DND-41 (cell line): ENCODE data around the gene SLC5A4.

Source experiments
- ATAC-seq: fragments of 200-7000 bp; cut with Tn5 transposase; 3 replicates; pipeline ENCODE4 v1.9.1; 2021; ENCODE audit warnings: low read depth; ENCODE audit not compliant: insufficient read depth
- DNase-seq: peaks from one replicate; pipeline ENCODE4 v3.0.0-alpha.2; 2020
- H2AFZ ChIP-seq: 2 replicates; pipeline ENCODE4 v1.6.0; 2012; ENCODE audit warnings: low read depth, low read length
- H3K27ac ChIP-seq: 2 replicates; pipeline ENCODE4 v1.5.1; 2012; ENCODE audit warnings: low read length, inconsistent platforms
- H3K27me3 ChIP-seq: fragments of 200-600 bp; sonication (generic); 2 replicates; pipeline ENCODE4 v1.6.0; 2012; ENCODE audit warnings: low read length, mild to moderate bottlenecking, inconsistent platforms; ENCODE audit not compliant: insufficient read depth, poor library complexity
- H3K36me3 ChIP-seq: 2 replicates; pipeline ENCODE4 v1.5.1; 2012; ENCODE audit warnings: low read length, inconsistent platforms; ENCODE audit not compliant: insufficient read depth
- H3K4me1 ChIP-seq: 2 replicates; pipeline ENCODE4 v1.5.1; 2012; ENCODE audit warnings: mild to moderate bottlenecking, low read length; ENCODE audit not compliant: insufficient read depth
- H3K4me2 ChIP-seq: 2 replicates; pipeline ENCODE4 v1.6.0; 2012; ENCODE audit warnings: mild to moderate bottlenecking, moderate library complexity, low read length, inconsistent platforms; ENCODE audit not compliant: insufficient read depth
- H3K4me3 ChIP-seq, 2 experiments: fragments of 200-600 bp in 1 of 2; shearing (Covaris generic) in 1 of 2; 2 replicates each; pipeline ENCODE4 v1.5.1; 2012 to 2016; ENCODE audit warnings: inconsistent platforms in 2 of 2, low read length in 2 of 2, mild to moderate bottlenecking in 2 of 2, low read depth in 1 of 2, moderate library complexity in 1 of 2
- H3K79me2 ChIP-seq: 2 replicates; pipeline ENCODE4 v1.6.0; 2012; ENCODE audit warnings: low read length, inconsistent platforms; ENCODE audit not compliant: insufficient read depth
- H3K9ac ChIP-seq: 2 replicates; pipeline ENCODE4 v1.6.0; 2012; ENCODE audit warnings: low read depth, mild to moderate bottlenecking, inconsistent platforms, low read length, moderate library complexity
- H3K9me3 ChIP-seq: 2 replicates; pipeline ENCODE4 v1.5.1; 2012; ENCODE audit warnings: low read length, moderate library complexity, mild to moderate bottlenecking, inconsistent platforms; ENCODE audit not compliant: insufficient read depth, severe bottlenecking
- H4K20me1 ChIP-seq: 2 replicates; pipeline ENCODE4 v1.6.0; 2012; ENCODE audit warnings: low read length; ENCODE audit not compliant: insufficient read depth
- CTCF ChIP-seq: IDR thresholded peaks from 2 replicates; pipeline ENCODE4 v1.5.1; 2012; ENCODE audit warnings: borderline replicate concordance, low read length, moderate library complexity, mild to moderate bottlenecking; ENCODE audit not compliant: poor library complexity, severe bottlenecking; ENCODE audit errors: extremely low read depth
- EZH2 ChIP-seq: IDR thresholded peaks from 3 replicates; pipeline ENCODE4 v1.6.1; 2012; ENCODE audit warnings: borderline replicate concordance, low read depth, mild to moderate bottlenecking, moderate library complexity, low read length, inconsistent platforms; ENCODE audit not compliant: severe bottlenecking

Gene SLC5A4

GRCh38 chr22:32204040-32204855 is 50.9 kb downstream of the SLC5A4 start:
- H3K9ac ChIP-seq, result no peak overlapping the region
- H3K36me3 ChIP-seq, result no peaks in the 10 kb centered on the region
- no peak for TF ChIP-seq CTCF
- TF ChIP-seq EZH2, result no peak
- 0 out of 2 replicates have a peak, but pooled peaks cover 4% of the 10 kb centered on the region for H4K20me1 ChIP-seq
- no peak for ATAC-seq
- no peak overlapping the region for H3K4me2 ChIP-seq
- no peak overlapping the region for H2AFZ ChIP-seq
- no peak for DNase-seq
- peaks cover 3% of the 10 kb centered on the region for H3K27me3 ChIP-seq
- no peaks in the 10 kb centered on the region for H3K9me3 ChIP-seq
- H3K27ac ChIP-seq, result no peak overlapping the region
- no peak overlapping the region for H3K4me3 ChIP-seq
- no peaks in the 10 kb centered on the region for H3K79me2 ChIP-seq
- no peaks in the 10 kb centered on the region for H3K4me1 ChIP-seq

- DNase-seq (no peak), ATAC-seq (no peak)
- Histone ChIP-seq H3K4me3 (no peak overlapping the region), H3K4me2 (no peak overlapping the region), H2AFZ (no peak overlapping the region), H3K9me3 (no peaks in the 10 kb centered on the region), H3K4me1 (no peaks in the 10 kb centered on the region), H4K20me1 (0 out of 2 replicates have a peak, but pooled peaks cover 4% of the 10 kb centered on the region), H3K27me3 (peaks cover 10% of the 10 kb centered on the region), H3K36me3 (no peaks in the 10 kb centered on the region), H3K27ac (no peak overlapping the region), H3K79me2 (no peaks in the 10 kb centered on the region), H3K9ac (no peak overlapping the region)
- TF ChIP-seq EZH2 (no peak), CTCF (no peak)
Measured at GRCh38 chr22:32203181-32204039, 51.7 kb downstream of the SLC5A4 start.

- H3K4me1 ChIP-seq, result no peaks in the 10 kb centered on the region
- ATAC-seq (peak; percentile 49; the same call in 2 of the 3 replicates), DNase-seq (peak; percentile 19)
- 0 out of 2 replicates have a peak, but pooled peaks cover 4% of the 10 kb centered on the region for H4K20me1 ChIP-seq
- H3K9ac ChIP-seq, result no peak overlapping the region
- peaks cover 10% of the 10 kb centered on the region for H3K27me3 ChIP-seq
- no peak overlapping the region for H3K4me3 ChIP-seq
- TF ChIP-seq CTCF, result peak; percentile 67
- TF ChIP-seq EZH2, result no peak
- no peaks in the 10 kb centered on the region for H3K79me2 ChIP-seq
- H3K36me3 ChIP-seq, result no peaks in the 10 kb centered on the region
- no peak overlapping the region for H3K4me2 ChIP-seq
- no peak overlapping the region for H2AFZ ChIP-seq
- no peaks in the 10 kb centered on the region for H3K9me3 ChIP-seq
- H3K27ac ChIP-seq, result no peak overlapping the region
Measured at GRCh38 chr22:32202539-32203180, 52.5 kb downstream of the SLC5A4 start.
